ENCODE results near the gene ATP5MG. TPM values are rescaled to one million over a fixed set of nuclear protein-coding genes. Genes with fewer than 3 reads are reported as not detected.

ATP5MG gene
- total and polyA plus RNA-seq, 2 of the 8 experiments (the other 6 are each of a cell fraction or from before 2014, with no cell fraction given), result 237 to 464 TPM

DNA sequence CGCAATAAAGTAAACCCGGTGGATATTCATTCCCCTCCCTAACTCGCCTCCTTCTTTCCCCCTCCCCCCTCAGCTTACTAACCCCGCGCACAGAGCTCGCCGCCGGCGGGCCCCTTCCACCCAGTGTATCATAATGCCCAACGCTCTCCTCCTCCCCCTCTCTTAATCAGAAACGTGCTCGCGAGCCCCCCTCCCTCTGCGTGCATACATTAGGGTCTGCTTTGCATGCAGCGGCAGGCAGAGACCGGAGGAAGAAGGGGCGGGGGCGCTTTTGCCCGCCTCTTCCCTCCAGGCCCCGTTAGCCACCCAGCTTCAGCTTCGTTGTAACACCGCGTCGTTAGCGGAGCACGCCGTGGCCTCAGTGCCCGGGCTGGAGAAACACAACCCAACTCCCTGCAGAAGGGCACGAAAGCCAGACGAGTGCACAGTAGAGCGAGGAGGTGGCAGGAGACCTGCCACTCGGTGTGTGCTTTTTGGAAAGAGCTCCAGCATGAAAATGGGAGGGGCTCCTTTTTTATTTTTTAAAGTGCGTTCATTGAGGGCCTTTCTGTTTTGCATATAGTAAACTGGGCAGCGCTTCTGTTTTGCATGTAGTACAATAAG is 34.0 kb downstream of the ATP5MG start (continued):
- TF ChIP-seq RAD21 (IDR thresholded peaks at IDR 0.05 in 1 of 2, conservative IDR thresholded peaks at IDR 0.05 in 1 of 2; ENCODE audit: low read depth in 2 of 2, low read length in 2 of 2) (no peak), TEAD4 (IDR thresholded peaks at IDR 0.05; ENCODE audit: low read depth, low read length) (no peak), RXRA (IDR thresholded peaks at IDR 0.05; ENCODE audit: insufficient read depth, low read depth, low read length) (0 out of 2 replicates have a peak, but pooled peaks have one; percentile 36), TAF1 (IDR thresholded peaks at IDR 0.05; ENCODE audit: low read depth, low read length) (peak; percentile 60), GTF2F1 (IDR thresholded peaks at IDR 0.05; ENCODE audit: borderline replicate concordance, low read depth, low read length) (peak; percentile 22; the same call in 1 of the 2 replicates), PHF8 (conservative IDR thresholded peaks at IDR 0.05; ENCODE audit: low read depth, low read length) (peak; percentile 50), NRF1 (IDR thresholded peaks at IDR 0.05; ENCODE audit: low read depth, low read length) (no peak), SIN3A (conservative IDR thresholded peaks at IDR 0.05 in 1 of 2, IDR thresholded peaks at IDR 0.05 in 1 of 2; ENCODE audit: low read depth in 1 of 2, low read length in 2 of 2) (no peak; a peak in 1 of 4 replicates), POLR2AphosphoS5 (IDR thresholded peaks at IDR 0.05; ENCODE audit: low read depth, low read length) (peak; percentile 3)
- TF ChIP-seq, protein P1, sequence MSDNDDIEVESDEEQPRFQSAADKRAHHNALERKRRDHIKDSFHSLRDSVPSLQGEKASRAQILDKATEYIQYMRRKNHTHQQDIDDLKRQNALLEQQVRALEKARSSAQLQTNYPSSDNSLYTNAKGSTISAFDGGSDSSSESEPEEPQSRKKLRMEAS (IDR thresholded peaks at IDR 0.05), result peak; percentile 77
